ENCODE results near the gene ZBTB1.

Gene ZBTB1

DNA sequence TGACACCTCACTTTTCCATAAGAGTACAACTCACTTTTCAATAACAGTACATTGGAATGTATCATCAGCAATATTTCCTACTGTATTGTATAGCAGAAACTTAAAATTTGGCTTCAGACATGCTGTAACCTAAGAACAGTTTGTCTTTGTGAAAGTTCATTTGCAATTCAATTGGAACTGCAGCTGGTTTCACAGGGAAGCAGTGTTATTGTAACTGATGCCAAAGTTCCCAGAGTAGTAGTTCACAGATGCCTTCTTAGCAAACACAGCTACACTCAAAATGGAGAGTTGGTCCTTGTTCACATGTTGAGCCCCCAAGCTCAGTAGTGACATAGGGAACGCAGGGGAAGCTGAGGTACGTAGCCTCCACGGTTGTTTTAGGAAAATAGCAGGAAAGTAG, 68.5 kb downstream of the ZBTB1 start:
- DNase-seq: no peak

Data from activated CD8-positive, alpha-beta memory T cell treated with anti-CD3 and anti-CD28 coated beads for 24 hours (primary cell).